AG04450 (cell line): ENCODE results near the gene STK4. TPM values are rescaled to one million over a fixed set of nuclear protein-coding genes. Genes with fewer than 3 reads are reported as not detected.

ENCODE experiments used
- CTCF ChIA-PET: fragments of 300-600, 350-600 bp; formaldehyde crosslinking; extraction: SDS; loops from one replicate; lab custom pipeline; 2022; ENCODE audit warnings: antibody characterized with exemption, inconsistent platforms; lab: Charles Lee
- POLR2A ChIA-PET: fragments of 350-600 bp; formaldehyde crosslinking; extraction: SDS; loops from one replicate; lab custom pipeline; 2021; ENCODE audit warnings: antibody characterized with exemption, inconsistent platforms; lab: Yijun Ruan, JAX
- DNase-seq: peaks from one replicate; pipeline ENCODE4 v3.0.0-alpha.2; 2011; ENCODE audit warnings: low read depth, low spot score
- H3K27ac ChIP-seq: one replicate; pipeline ENCODE4 v1.5.1; 2012; ENCODE audit warnings: low read depth, low read length, control low read depth
- H3K27me3 ChIP-seq: one replicate; pipeline ENCODE4 v1.6.0; 2012; ENCODE audit warnings: low read length; ENCODE audit not compliant: control insufficient read depth, insufficient read depth
- H3K4me3 ChIP-seq: 2 replicates; pipeline ENCODE4 v1.5.1; 2011; ENCODE audit warnings: mild to moderate bottlenecking, low read depth, low read length, control low read depth
- H3K9me3 ChIP-seq: 2 replicates; pipeline ENCODE4 v1.5.1; 2012; ENCODE audit warnings: low read length; ENCODE audit not compliant: control insufficient read depth, insufficient read depth
- CTCF ChIP-seq: IDR thresholded peaks from 2 replicates; pipeline ENCODE4 v1.5.1; 2011; ENCODE audit warnings: low read depth, low read length, control low read depth, inconsistent platforms
- polyA plus RNA-seq: library from polyadenylated mRNA; depleted of rRNA; stranded (reverse); fragments of >200 nt; gene quantifications from 2 replicates; pipeline ENCODE4 v1.2.3, GENCODE V29; 2011

Gene STK4
- polyA plus RNA-seq, 1 experiment = 25.1 TPM

DNA sequence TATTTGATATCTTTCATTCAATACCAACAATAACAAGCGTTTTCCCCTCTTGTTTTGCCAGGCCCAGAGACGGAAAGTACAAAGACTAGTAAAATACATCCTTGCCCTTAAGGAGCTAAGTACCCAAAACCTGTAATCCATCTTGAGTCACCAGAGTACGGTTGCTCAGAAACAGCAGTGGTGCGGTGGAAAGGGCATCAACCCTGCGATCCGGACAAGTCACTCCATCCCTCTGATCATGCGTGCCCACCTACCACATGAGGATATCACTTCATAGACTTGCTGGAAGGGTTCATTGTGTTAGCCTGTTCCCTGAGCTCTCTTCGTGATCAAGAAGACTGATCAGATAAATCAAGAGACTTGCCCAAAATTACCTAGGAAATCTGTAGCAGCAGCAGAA is 8.0 kb upstream of the STK4 start:
- Histone ChIP-seq H3K27ac (no peak overlapping the region), H3K27me3 (no peaks in the 10 kb centered on the region), H3K9me3 (no peaks in the 10 kb centered on the region), H3K4me3 (peak overlapping the region; percentile 78)
- no peak for DNase-seq
- TF ChIP-seq CTCF = no peak
- CTCF ChIA-PET = interaction anchor here (0.7 to 2.6 kb wide), 5 partner anchors 10 to 408 kb away, joined by 3 to 11 read pairs (median 5); no protein-coding TSS in a partner anchor
- POLR2A ChIA-PET = no interaction called here

GRCh38 chr20:44959082-44959637 is 7.2 kb upstream of the STK4 start:
- Histone ChIP-seq H3K9me3 (no peaks in the 10 kb centered on the region), H3K27ac (no peak overlapping the region), H3K27me3 (no peaks in the 10 kb centered on the region), H3K4me3 (peak overlapping the region; percentile 78)
- TF ChIP-seq CTCF = no peak
- ChIA-PET CTCF (interaction anchor here (1.3 to 1.7 kb wide), 2 partner anchors 335 to 812 kb away, joined by 3 to 4 read pairs; no protein-coding TSS in a partner anchor), POLR2A (interaction anchor here (1.4 kb wide), 1 partner anchor 49 kb away, joined by 3 read pairs; the partner anchor contains the start of gene PABPC1L)
- DNase-seq = no peak

- H3K4me3 ChIP-seq = peak overlapping the region; percentile 78
- no peaks in the 10 kb centered on the region for H3K27me3 ChIP-seq
- DNase-seq = no peak
- no peak for TF ChIP-seq CTCF
- peak overlapping the region; percentile 69 for H3K27ac ChIP-seq
- H3K9me3 ChIP-seq = no peaks in the 10 kb centered on the region
- CTCF ChIA-PET = interaction anchor here (1.3 to 1.7 kb wide), 3 partner anchors 332 to 811 kb away, joined by 3 to 5 read pairs (median 4); no protein-coding TSS in a partner anchor
- POLR2A ChIA-PET = interaction anchor here (1.4 kb wide), 1 partner anchor 50 kb away, joined by 3 read pairs; the partner anchor contains the start of gene PABPC1L
Measured at GRCh38 chr20:44959638-44960102, 6.6 kb upstream of the STK4 start.

- no peaks in the 10 kb centered on the region for H3K27me3 ChIP-seq
- CTCF ChIA-PET = interaction anchor here (0.9 to 1.7 kb wide), 6 partner anchors 8 to 811 kb away, joined by 3 to 5 read pairs (median 4); no protein-coding TSS in a partner anchor
- H3K9me3 ChIP-seq = no peaks in the 10 kb centered on the region
- peak within 1 kb of the TSS; percentile 78 for H3K4me3 ChIP-seq
- POLR2A ChIA-PET = interaction anchor here (0.6 to 1.4 kb wide), 2 partner anchors 14 to 50 kb away, joined by 3 to 4 read pairs; partner anchors contain the start of gene PABPC1L
- peak; percentile 60 for DNase-seq
- no peak for TF ChIP-seq CTCF
- peak within 1 kb of the TSS; percentile 69 for H3K27ac ChIP-seq
Measured at GRCh38 chr20:44960103-44960852, 6.0 kb upstream of the STK4 start, which contains the start of gene TOMM34. Gene TOMM34 (minus strand): TSS chr20:44960397. CDS start chr20:44960333, 64 bp downstream.
